Lower leg skin (tissue), 3 donors: ENCODE data around the gene ADCY2.

Source experiments
- POLR2A ChIP-seq, 2 donors: fragments of 450-650 bp; IDR thresholded peaks; one replicate each; pipeline ENCODE4 v1.6.1; 2016 to 2017; ENCODE audit warnings: antibody characterized with exemption in 2 of 2, mild to moderate bottlenecking in 1 of 2, moderate library complexity in 1 of 2
- TF ChIP-seq, protein P1 (sequence below), 3 donors: fragments of 450-650 bp; IDR thresholded peaks; one replicate each; pipeline ENCODE4 v1.5.1; 2016; ENCODE audit warnings: antibody characterized with exemption in 3 of 3, mild to moderate bottlenecking in 3 of 3, moderate library complexity in 2 of 3

DNA sequence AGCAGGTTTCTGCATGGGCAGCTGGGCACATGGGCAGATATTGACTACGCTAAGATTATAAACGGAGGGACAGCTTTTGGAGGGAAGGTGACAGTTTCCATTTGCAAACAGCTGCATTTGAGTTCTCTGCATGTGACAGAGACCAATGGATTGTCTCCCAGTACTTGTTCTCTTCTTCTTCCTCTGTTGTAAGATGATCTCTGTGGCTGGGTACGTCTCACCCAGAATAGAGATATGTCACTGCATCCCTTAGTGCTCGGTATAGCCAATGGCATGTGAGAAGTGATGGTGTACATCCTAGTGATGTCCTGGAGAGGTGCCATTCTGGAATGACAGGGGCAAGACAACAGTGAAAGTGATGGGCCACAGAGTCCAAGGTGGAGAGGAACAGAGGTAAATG lies 283.7 kb downstream of the ADCY2 start:
- TF ChIP-seq, protein P1, sequence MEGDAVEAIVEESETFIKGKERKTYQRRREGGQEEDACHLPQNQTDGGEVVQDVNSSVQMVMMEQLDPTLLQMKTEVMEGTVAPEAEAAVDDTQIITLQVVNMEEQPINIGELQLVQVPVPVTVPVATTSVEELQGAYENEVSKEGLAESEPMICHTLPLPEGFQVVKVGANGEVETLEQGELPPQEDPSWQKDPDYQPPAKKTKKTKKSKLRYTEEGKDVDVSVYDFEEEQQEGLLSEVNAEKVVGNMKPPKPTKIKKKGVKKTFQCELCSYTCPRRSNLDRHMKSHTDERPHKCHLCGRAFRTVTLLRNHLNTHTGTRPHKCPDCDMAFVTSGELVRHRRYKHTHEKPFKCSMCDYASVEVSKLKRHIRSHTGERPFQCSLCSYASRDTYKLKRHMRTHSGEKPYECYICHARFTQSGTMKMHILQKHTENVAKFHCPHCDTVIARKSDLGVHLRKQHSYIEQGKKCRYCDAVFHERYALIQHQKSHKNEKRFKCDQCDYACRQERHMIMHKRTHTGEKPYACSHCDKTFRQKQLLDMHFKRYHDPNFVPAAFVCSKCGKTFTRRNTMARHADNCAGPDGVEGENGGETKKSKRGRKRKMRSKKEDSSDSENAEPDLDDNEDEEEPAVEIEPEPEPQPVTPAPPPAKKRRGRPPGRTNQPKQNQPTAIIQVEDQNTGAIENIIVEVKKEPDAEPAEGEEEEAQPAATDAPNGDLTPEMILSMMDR (IDR thresholded peaks at IDR 0.05), result no peak
- TF ChIP-seq POLR2A (IDR thresholded peaks at IDR 0.05), result no peak
